GM12878 (cell line): ENCODE data around the gene TRIP11. TPM values are rescaled to one million over a fixed set of nuclear protein-coding genes. Genes with fewer than 3 reads are reported as not detected.

ENCODE experiments used
- ATAC-seq: fragments of 200-7000 bp; cut with Tn5 transposase; 3 replicates; pipeline ENCODE4 v1.9.1; 2020; ENCODE audit warnings: mild to moderate bottlenecking, moderate library complexity
- BruUV-seq: library from RNA; stranded (reverse); fragments of 400-500 nt; replicated peaks from 2 replicates; lab custom pipeline; 2021; lab: Mats Ljungman, UMichigan
- CTCF ChIA-PET: fragments of 300-600 bp; sonication (Branson Sonifier 250); formaldehyde crosslinking; extraction: SDS; loops from one replicate; lab custom pipeline; 2021; ENCODE audit warnings: inconsistent platforms; lab: Yijun Ruan, JAX
- POLR2A ChIA-PET: fragments of 350-600 bp; formaldehyde crosslinking; extraction: SDS; loops from one replicate; lab custom pipeline; 2021; ENCODE audit warnings: inconsistent platforms; lab: Charles Lee
- RAD21 ChIA-PET: fragments of 300-600 bp; sonication (Branson Sonifier 250); formaldehyde crosslinking; loops from one replicate; lab custom pipeline; 2023; ENCODE audit warnings: antibody characterized with exemption; ENCODE audit not compliant: unreplicated experiment; lab: Charles Lee
- SMC1A ChIA-PET: fragments of 300-600 bp; sonication (Branson Sonifier 250); formaldehyde crosslinking; loops from one replicate; lab custom pipeline; 2023; ENCODE audit not compliant: unreplicated experiment, uncharacterized antibody; lab: Charles Lee
- DNase-seq: peaks from one replicate; pipeline ENCODE4 v3.0.0-alpha.2; 2011; ENCODE audit warnings: low read depth, low spot score
- FAIRE-seq: peaks from 3 replicates; lab custom pipeline; 2011; peaks lifted over from hg19 to GRCh38; lab: Jason Lieb, UNC
- H2AFZ ChIP-seq: 2 replicates; pipeline ENCODE4 v1.6.0; 2011; ENCODE audit warnings: low read depth, low read length, control low read depth; ENCODE audit not compliant: control insufficient read depth
- H3K27ac ChIP-seq: 2 replicates; pipeline ENCODE4 v1.5.1; 2011; ENCODE audit warnings: control low read depth; ENCODE audit not compliant: control insufficient read depth, insufficient read depth
- H3K27me3 ChIP-seq, 2 experiments: replicated peaks in 1 of 2; 2 replicates each; pipeline versions ENCODE4 v1.6.0 to v1.6.1; 2011; ENCODE audit warnings: low read length in 1 of 2; ENCODE audit not compliant: control insufficient read depth in 2 of 2, insufficient read depth in 2 of 2
- H3K36me3 ChIP-seq, 2 experiments: 2 replicates each; pipeline ENCODE4 v1.5.1; 2011; ENCODE audit warnings: low read length in 1 of 2; ENCODE audit not compliant: control insufficient read depth in 2 of 2, insufficient read depth in 2 of 2
- H3K4me1 ChIP-seq: 2 replicates; pipeline ENCODE4 v1.6.1; 2011; ENCODE audit warnings: mild to moderate bottlenecking, low read length, moderate library complexity, mixed read lengths; ENCODE audit not compliant: control insufficient read depth, insufficient read depth
- H3K4me2 ChIP-seq: 2 replicates; pipeline ENCODE4 v1.6.0; 2011; ENCODE audit warnings: control low read depth; ENCODE audit not compliant: control insufficient read depth, insufficient read depth
- H3K4me3 ChIP-seq: fragments of 200-600 bp; sonication (generic); 2 replicates; pipeline ENCODE4 v1.5.1; 2016
- H3K79me2 ChIP-seq: 2 replicates; pipeline ENCODE4 v1.6.0; 2011; ENCODE audit warnings: low read length; ENCODE audit not compliant: control insufficient read depth, insufficient read depth
- H3K9ac ChIP-seq: 2 replicates; pipeline ENCODE4 v1.8.0; 2011; ENCODE audit warnings: low read length, control low read depth, mixed read lengths; ENCODE audit not compliant: control insufficient read depth, insufficient read depth
- H3K9me3 ChIP-seq: replicated peaks from 3 replicates; pipeline ENCODE4 v1.5.1; 2011; ENCODE audit warnings: mild to moderate bottlenecking, low read length; ENCODE audit not compliant: control insufficient read depth, insufficient read depth
- H4K20me1 ChIP-seq: 2 replicates; pipeline ENCODE4 v1.6.0; 2011; ENCODE audit not compliant: control insufficient read depth, insufficient read depth
- CTCF ChIP-seq, 3 experiments: IDR thresholded peaks in 2 of 3; conservative IDR thresholded peaks in 1 of 3; 2 replicates each; pipeline ENCODE4 v1.5.1; 2011; ENCODE audit warnings: low read depth in 3 of 3, low read length in 3 of 3, mild to moderate bottlenecking in 3 of 3, control low read depth in 2 of 3, moderate library complexity in 2 of 3, inconsistent platforms in 1 of 3, mixed read lengths in 1 of 3; ENCODE audit not compliant: control insufficient read depth in 2 of 3, insufficient read depth in 1 of 3; ENCODE audit errors: extremely low read depth in 1 of 3
- HSF1 ChIP-seq: fragments of 150-350 bp; IDR thresholded peaks from 2 replicates; pipeline ENCODE4 v1.6.1; 2014; ENCODE audit warnings: mild to moderate bottlenecking, low read depth, low read length
- NFYB ChIP-seq: IDR thresholded peaks from 2 replicates; pipeline ENCODE4 v1.6.1; 2011; ENCODE audit warnings: low read depth, mild to moderate bottlenecking, low read length, improper control_type of control experiment, moderate library complexity; ENCODE audit not compliant: insufficient read depth
- WGBS: methylation state at CpG from one replicate; pipeline ENCODE4 v1.1.6; 2016; ENCODE audit warnings: low lambda C conversion rate; ENCODE audit not compliant: insufficient replicate concordance, insufficient coverage; ENCODE audit errors: missing lambda C conversion rate; 5-methylcytosine and 5-hydroxymethylcytosine counted together
- in situ Hi-C: fragments of 300-500 bp; cut with MboI; formaldehyde crosslinking; loops from 9 replicates; pipeline ENCODE4 v1.14.3; 2018; ENCODE audit warnings: mixed read lengths
- intact Hi-C: fragments of 100-400 bp; cut with micrococcal nuclease; formaldehyde crosslinking; loops from one replicate; pipeline ENCODE4 v1.14.2; 2022; ENCODE audit not compliant: unreplicated experiment
- polyA plus RNA-seq, 11 experiments: library from polyadenylated mRNA; depleted of rRNA in 4 of 11; unstranded in 6 of 11; stranded (reverse) in 5 of 11; fragments of >200 nt; fragmentation: Nextera tagmentation in 4 of 11; fragmentation: Illumina TruSeq in 1 of 11; extraction: Ambion mirVana in 4 of 11; extraction: Trizol in 1 of 11; gene quantifications; 1 replicate in 1 of 11; 2 replicates in 10 of 11; pipeline versions ENCODE4 v1.2.1 to v1.2.3, GENCODE V29; 2011 to 2016; ENCODE audit warnings: inconsistent platforms in 2 of 11, missing spikeins in 2 of 11, low read depth in 1 of 11
- total RNA-seq, 4 experiments: library from RNA; depleted of rRNA in 3 of 4; stranded (reverse); fragments of >200 nt in 3 of 4; fragmentation: Illumina TruSeq in 1 of 4; extraction: Trizol in 1 of 4; gene quantifications; 2 replicates each; pipeline versions ENCODE4 v1.2.1 to v1.2.3, GENCODE V29; 2013 to 2021

Gene TRIP11
- total and polyA plus RNA-seq, 10 of the 15 experiments (the other 5 are each of a cell fraction or from before 2014, with no cell fraction given): 5.3 to 46.1 (median 19.9) TPM

GRCh38 chr14:91977884-91978283 lies 62.0 kb downstream of the TRIP11 start:
- H3K9me3 ChIP-seq: no peaks in the 10 kb centered on the region
- H3K36me3 ChIP-seq: peaks cover 0 to 4% of the 10 kb centered on the region in 2 experiments; a peak in 1 of 4 replicates
- H2AFZ ChIP-seq: no peak overlapping the region
- ChIA-PET CTCF (no interaction called here), POLR2A (no interaction called here), RAD21 (no interaction called here), SMC1A (interaction anchor here (1.4 kb wide), 1 partner anchor 13 kb away, joined by 5 read pairs; no protein-coding TSS in a partner anchor)
- intact Hi-C loops (no loop called here), in situ Hi-C loops (no loop called here)
- no peaks in the 10 kb centered on the region for H3K27me3 ChIP-seq
- H3K4me2 ChIP-seq: no peak overlapping the region
- FAIRE-seq (no peak), DNase-seq (no peak), ATAC-seq (no peak)
- BruUV-seq: no TSS peak
- TF ChIP-seq CTCF (IDR thresholded peaks at IDR 0.05 in 2 of 3, conservative IDR thresholded peaks at IDR 0.05 in 1 of 3; ENCODE audit: control insufficient read depth in 2 of 3, extremely low read depth in 1 of 3, insufficient read depth in 1 of 3, low read depth in 3 of 3, low read length in 3 of 3): no peak
- TF ChIP-seq NFYB: no peak
- TF ChIP-seq HSF1: no peak
- WGBS: 95% methylated on average over 5 of the region's 5 CpGs
- no peaks in the 10 kb centered on the region for H4K20me1 ChIP-seq
- no peak overlapping the region for H3K27ac ChIP-seq
- H3K9ac ChIP-seq: no peak overlapping the region
- H3K4me3 ChIP-seq: no peak overlapping the region
- H3K4me1 ChIP-seq: no peaks in the 10 kb centered on the region
- no peaks in the 10 kb centered on the region for H3K79me2 ChIP-seq
